ENCODE data around the gene TRAF3. TPM values are rescaled to one million over a fixed set of nuclear protein-coding genes. Genes with fewer than 3 reads are reported as not detected.

Gene TRAF3
- total RNA-seq, 1 experiment from 2014 or later = 11.2 TPM

- no peak for DNase-seq (ENCODE audit: low spot score)
- ChIA-PET POLR2A (no interaction called here), CTCF (interaction anchor here (0.7 kb wide), 1 partner anchor 14 kb away, joined by 3 read pairs; no protein-coding TSS in a partner anchor)
- TF ChIP-seq NFE2L1 (CRISPR knock-in tag; IDR thresholded peaks at IDR 0.05) = no peak
- TF ChIP-seq ZBTB21 (CRISPR knock-in tag; IDR thresholded peaks at IDR 0.05; ENCODE audit: borderline replicate concordance) = no peak
- TF ChIP-seq ARID4B (CRISPR knock-in tag; IDR thresholded peaks at IDR 0.05; ENCODE audit: borderline replicate concordance) = no peak
- TF ChIP-seq, protein P1, sequence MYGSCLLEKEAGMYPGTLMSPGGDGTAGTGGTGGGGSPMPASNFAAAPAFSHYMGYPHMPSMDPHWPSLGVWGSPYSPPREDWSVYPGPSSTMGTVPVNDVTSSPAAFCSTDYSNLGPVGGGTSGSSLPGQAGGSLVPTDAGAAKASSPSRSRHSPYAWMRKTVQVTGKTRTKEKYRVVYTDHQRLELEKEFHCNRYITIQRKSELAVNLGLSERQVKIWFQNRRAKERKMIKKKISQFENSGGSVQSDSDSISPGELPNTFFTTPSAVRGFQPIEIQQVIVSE (CRISPR knock-in tag; IDR thresholded peaks at IDR 0.05; ENCODE audit: borderline replicate concordance) = no peak
- no peak for TF ChIP-seq TEAD1 (CRISPR knock-in tag; IDR thresholded peaks at IDR 0.05)
- TF ChIP-seq, protein P2, sequence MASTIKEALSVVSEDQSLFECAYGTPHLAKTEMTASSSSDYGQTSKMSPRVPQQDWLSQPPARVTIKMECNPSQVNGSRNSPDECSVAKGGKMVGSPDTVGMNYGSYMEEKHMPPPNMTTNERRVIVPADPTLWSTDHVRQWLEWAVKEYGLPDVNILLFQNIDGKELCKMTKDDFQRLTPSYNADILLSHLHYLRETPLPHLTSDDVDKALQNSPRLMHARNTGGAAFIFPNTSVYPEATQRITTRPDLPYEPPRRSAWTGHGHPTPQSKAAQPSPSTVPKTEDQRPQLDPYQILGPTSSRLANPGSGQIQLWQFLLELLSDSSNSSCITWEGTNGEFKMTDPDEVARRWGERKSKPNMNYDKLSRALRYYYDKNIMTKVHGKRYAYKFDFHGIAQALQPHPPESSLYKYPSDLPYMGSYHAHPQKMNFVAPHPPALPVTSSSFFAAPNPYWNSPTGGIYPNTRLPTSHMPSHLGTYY (CRISPR knock-in tag; IDR thresholded peaks at IDR 0.05) = no peak
- no peak for TF ChIP-seq ZNF121 (CRISPR knock-in tag; IDR thresholded peaks at IDR 0.05)
- TF ChIP-seq CREB1 (CRISPR knock-in tag; IDR thresholded peaks at IDR 0.05) = no peak
- TF ChIP-seq FOXJ3 (CRISPR knock-in tag; IDR thresholded peaks at IDR 0.05; ENCODE audit: borderline replicate concordance) = no peak
- no peak for TF ChIP-seq CBFB (CRISPR knock-in tag; IDR thresholded peaks at IDR 0.05; ENCODE audit: low read depth)
- no peak for TF ChIP-seq NFYB (CRISPR knock-in tag; conservative IDR thresholded peaks at IDR 0.05; ENCODE audit: low read depth)
- TF ChIP-seq, protein P3, sequence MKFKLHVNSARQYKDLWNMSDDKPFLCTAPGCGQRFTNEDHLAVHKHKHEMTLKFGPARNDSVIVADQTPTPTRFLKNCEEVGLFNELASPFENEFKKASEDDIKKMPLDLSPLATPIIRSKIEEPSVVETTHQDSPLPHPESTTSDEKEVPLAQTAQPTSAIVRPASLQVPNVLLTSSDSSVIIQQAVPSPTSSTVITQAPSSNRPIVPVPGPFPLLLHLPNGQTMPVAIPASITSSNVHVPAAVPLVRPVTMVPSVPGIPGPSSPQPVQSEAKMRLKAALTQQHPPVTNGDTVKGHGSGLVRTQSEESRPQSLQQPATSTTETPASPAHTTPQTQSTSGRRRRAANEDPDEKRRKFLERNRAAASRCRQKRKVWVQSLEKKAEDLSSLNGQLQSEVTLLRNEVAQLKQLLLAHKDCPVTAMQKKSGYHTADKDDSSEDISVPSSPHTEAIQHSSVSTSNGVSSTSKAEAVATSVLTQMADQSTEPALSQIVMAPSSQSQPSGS (CRISPR knock-in tag; IDR thresholded peaks at IDR 0.05; ENCODE audit: borderline replicate concordance, low read depth) = no peak
- TF ChIP-seq, protein P4, sequence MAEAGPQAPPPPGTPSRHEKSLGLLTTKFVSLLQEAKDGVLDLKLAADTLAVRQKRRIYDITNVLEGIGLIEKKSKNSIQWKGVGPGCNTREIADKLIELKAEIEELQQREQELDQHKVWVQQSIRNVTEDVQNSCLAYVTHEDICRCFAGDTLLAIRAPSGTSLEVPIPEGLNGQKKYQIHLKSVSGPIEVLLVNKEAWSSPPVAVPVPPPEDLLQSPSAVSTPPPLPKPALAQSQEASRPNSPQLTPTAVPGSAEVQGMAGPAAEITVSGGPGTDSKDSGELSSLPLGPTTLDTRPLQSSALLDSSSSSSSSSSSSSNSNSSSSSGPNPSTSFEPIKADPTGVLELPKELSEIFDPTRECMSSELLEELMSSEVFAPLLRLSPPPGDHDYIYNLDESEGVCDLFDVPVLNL (CRISPR knock-in tag; IDR thresholded peaks at IDR 0.05; ENCODE audit: borderline replicate concordance, low read depth) = no peak
- no peak for TF ChIP-seq AR (CRISPR knock-in tag; IDR thresholded peaks at IDR 0.05)
- no peak for TF ChIP-seq NR2C2 (CRISPR knock-in tag; IDR thresholded peaks at IDR 0.05)
- TF ChIP-seq, protein P5, sequence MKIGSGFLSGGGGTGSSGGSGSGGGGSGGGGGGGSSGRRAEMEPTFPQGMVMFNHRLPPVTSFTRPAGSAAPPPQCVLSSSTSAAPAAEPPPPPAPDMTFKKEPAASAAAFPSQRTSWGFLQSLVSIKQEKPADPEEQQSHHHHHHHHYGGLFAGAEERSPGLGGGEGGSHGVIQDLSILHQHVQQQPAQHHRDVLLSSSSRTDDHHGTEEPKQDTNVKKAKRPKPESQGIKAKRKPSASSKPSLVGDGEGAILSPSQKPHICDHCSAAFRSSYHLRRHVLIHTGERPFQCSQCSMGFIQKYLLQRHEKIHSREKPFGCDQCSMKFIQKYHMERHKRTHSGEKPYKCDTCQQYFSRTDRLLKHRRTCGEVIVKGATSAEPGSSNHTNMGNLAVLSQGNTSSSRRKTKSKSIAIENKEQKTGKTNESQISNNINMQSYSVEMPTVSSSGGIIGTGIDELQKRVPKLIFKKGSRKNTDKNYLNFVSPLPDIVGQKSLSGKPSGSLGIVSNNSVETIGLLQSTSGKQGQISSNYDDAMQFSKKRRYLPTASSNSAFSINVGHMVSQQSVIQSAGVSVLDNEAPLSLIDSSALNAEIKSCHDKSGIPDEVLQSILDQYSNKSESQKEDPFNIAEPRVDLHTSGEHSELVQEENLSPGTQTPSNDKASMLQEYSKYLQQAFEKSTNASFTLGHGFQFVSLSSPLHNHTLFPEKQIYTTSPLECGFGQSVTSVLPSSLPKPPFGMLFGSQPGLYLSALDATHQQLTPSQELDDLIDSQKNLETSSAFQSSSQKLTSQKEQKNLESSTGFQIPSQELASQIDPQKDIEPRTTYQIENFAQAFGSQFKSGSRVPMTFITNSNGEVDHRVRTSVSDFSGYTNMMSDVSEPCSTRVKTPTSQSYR (CRISPR knock-in tag; IDR thresholded peaks at IDR 0.05) = no peak
- TF ChIP-seq STAT6 (CRISPR knock-in tag; conservative IDR thresholded peaks at IDR 0.05; ENCODE audit: low read depth) = no peak
- TF ChIP-seq, protein P6, sequence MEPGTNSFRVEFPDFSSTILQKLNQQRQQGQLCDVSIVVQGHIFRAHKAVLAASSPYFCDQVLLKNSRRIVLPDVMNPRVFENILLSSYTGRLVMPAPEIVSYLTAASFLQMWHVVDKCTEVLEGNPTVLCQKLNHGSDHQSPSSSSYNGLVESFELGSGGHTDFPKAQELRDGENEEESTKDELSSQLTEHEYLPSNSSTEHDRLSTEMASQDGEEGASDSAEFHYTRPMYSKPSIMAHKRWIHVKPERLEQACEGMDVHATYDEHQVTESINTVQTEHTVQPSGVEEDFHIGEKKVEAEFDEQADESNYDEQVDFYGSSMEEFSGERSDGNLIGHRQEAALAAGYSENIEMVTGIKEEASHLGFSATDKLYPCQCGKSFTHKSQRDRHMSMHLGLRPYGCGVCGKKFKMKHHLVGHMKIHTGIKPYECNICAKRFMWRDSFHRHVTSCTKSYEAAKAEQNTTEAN (CRISPR knock-in tag; IDR thresholded peaks at IDR 0.05) = no peak
- no peak overlapping the region for H3K4me3 Mint-ChIP-seq
- no peak for ATAC-seq
- H3K36me3 Mint-ChIP-seq = no peaks in the 10 kb centered on the region
- no peaks in the 10 kb centered on the region for H3K4me1 Mint-ChIP-seq
- peak overlapping the region; percentile 71; the same call in 1 of the 2 replicates for H3K27ac Mint-ChIP-seq
- H3K9me3 Mint-ChIP-seq = no peaks in the 10 kb centered on the region
- no peaks in the 10 kb centered on the region for H3K27me3 Mint-ChIP-seq (ENCODE audit: low read depth)
Measured at GRCh38 chr14:102899516-102899900, 122.3 kb downstream of the TRAF3 start.

Data from WTC11 (cell line).